ENCODE results near the gene OR6N1.

DNA sequence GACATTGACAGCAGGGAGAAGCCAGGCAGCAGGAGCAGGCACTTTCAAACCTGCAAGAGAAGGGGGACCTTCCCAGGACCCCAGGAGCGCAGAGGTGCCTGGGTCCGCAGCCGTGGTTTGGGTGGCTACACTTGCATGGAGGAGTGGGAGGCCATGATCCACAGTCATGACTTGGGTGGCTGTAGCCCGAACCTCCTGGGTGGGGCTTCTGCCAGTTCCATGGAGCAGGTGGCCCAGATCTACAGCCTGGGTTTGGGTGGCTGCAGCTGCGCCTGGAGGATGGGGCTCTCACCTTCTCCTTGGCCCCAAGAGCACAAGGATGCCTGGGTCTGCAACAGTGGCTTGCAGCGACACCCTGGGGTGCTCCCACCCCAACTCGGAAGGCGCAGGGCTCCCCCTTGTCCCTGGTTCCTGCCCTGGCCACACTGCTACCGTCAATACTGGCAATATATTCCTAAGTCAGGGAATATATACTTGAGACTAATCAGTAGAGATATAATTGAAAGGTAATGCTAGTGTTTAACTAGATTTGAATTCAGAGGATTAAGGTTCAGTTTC, 19.8 kb downstream of the OR6N1 start:
- TF ChIP-seq CTCF (IDR thresholded peaks at IDR 0.05), result no peak
- no peak for TF ChIP-seq TCF12 (IDR thresholded peaks at IDR 0.05)
- no peak for TF ChIP-seq POLR2AphosphoS5 (IDR thresholded peaks at IDR 0.05; ENCODE audit: low read depth, low read length)
- TF ChIP-seq ZBTB33 (IDR thresholded peaks at IDR 0.05; ENCODE audit: borderline replicate concordance, low read depth), result no peak
- no peak for TF ChIP-seq PBX3 (IDR thresholded peaks at IDR 0.05)

Measured in SK-N-SH (cell line).